ENCODE data around the gene PPP6R1. TPM values are rescaled to one million over a fixed set of nuclear protein-coding genes. Genes with fewer than 3 reads are reported as not detected.

Gene PPP6R1
- total RNA-seq, 4 donors from 2014 or later = 29.4 to 47.9 (median 37.5) TPM

- 4 to 5% methylated on average over 26 to 36 of the region's 36 CpGs for WGBS, 2 donors
- no peak overlapping the region for H3K4me3 ChIP-seq (ENCODE audit: low read depth, poor library complexity, severe bottlenecking)
- intact Hi-C loops (cut with DNase I; ENCODE audit: low total_unique reads) = no loop called here
- DNase-seq (ENCODE audit: low spot score in 2 of 2) = peak; percentile 80 to 92
- no peak for TF ChIP-seq CTCF (IDR thresholded peaks at IDR 0.05)
- TF ChIP-seq POLR2A (IDR thresholded peaks at IDR 0.05) = no peak
These were observed 42.2 kb downstream of the PPP6R1 start for GRCh38 chr19:55216461-55217198.

GRCh38 chr19:55213547-55213946 is 45.3 kb downstream of the PPP6R1 start:
- intact Hi-C loops (cut with DNase I; ENCODE audit: low total_unique reads) = no loop called here
- 74 to 80% methylated on average over 7 of the region's 7 CpGs for WGBS, 2 donors

GRCh38 chr19:55212447-55212846 is 46.4 kb downstream of the PPP6R1 start:
- intact Hi-C loops (cut with DNase I; ENCODE audit: low total_unique reads) = no loop called here
- no peak for DNase-seq (ENCODE audit: low spot score in 2 of 2)
- TF ChIP-seq POLR2A (IDR thresholded peaks at IDR 0.05) (no peak), CTCF (IDR thresholded peaks at IDR 0.05) (no peak)
- 83 to 86% methylated on average over 3 of the region's 3 CpGs for WGBS, 2 donors
- H3K4me3 ChIP-seq (ENCODE audit: low read depth, poor library complexity, severe bottlenecking) = no peak overlapping the region

More at GRCh38 chr19:55213547-55213946, 45.3 kb downstream of the PPP6R1 start:
- DNase-seq (ENCODE audit: low spot score in 2 of 2) = no peak
- TF ChIP-seq CTCF (IDR thresholded peaks at IDR 0.05) = no peak
- no peak for TF ChIP-seq POLR2A (IDR thresholded peaks at IDR 0.05)
- H3K4me3 ChIP-seq (ENCODE audit: low read depth, poor library complexity, severe bottlenecking) = no peak overlapping the region

- no peak for TF ChIP-seq POLR2A (IDR thresholded peaks at IDR 0.05)
- no peak for TF ChIP-seq CTCF (IDR thresholded peaks at IDR 0.05)
- no peak for DNase-seq (ENCODE audit: low spot score in 2 of 2)
- WGBS, 2 donors = 49 to 60% methylated on average over 17 of the region's 17 CpGs
- H3K4me3 ChIP-seq (ENCODE audit: low read depth, poor library complexity, severe bottlenecking) = no peak overlapping the region
- intact Hi-C loops (cut with DNase I; ENCODE audit: low total_unique reads) = no loop called here
These were observed 48.9 kb downstream of the PPP6R1 start for GRCh38 chr19:55209693-55210472.

- H3K4me3 ChIP-seq (ENCODE audit: low read depth, poor library complexity, severe bottlenecking) = no peak within 1 kb of the TSS
- TF ChIP-seq POLR2A (IDR thresholded peaks at IDR 0.05) = no peak
- TF ChIP-seq CTCF (IDR thresholded peaks at IDR 0.05) = no peak
- no peak for DNase-seq (ENCODE audit: low spot score in 2 of 2)
- WGBS, 2 donors = 48 to 67% methylated on average over 9 to 15 of the region's 18 CpGs
- intact Hi-C loops (cut with DNase I; ENCODE audit: low total_unique reads) = no loop called here
These were observed 49.7 kb downstream of the PPP6R1 start, which contains the start of gene PTPRH for GRCh38 chr19:55208880-55209692. Gene PTPRH, minus strand, starts transcription at chr19:55209501. Its CDS starts 68 bp downstream, at chr19:55209433.

Measured in lower leg skin (tissue), 4 donors.